ENCODE data around the gene PDCD6IP.
"Not testable (repeated sequence)": the region's sequence is repeated elsewhere in the genome, so short reads cannot be mapped to it uniquely, and the experiment has no call there.

The PDCD6IP gene

DNA sequence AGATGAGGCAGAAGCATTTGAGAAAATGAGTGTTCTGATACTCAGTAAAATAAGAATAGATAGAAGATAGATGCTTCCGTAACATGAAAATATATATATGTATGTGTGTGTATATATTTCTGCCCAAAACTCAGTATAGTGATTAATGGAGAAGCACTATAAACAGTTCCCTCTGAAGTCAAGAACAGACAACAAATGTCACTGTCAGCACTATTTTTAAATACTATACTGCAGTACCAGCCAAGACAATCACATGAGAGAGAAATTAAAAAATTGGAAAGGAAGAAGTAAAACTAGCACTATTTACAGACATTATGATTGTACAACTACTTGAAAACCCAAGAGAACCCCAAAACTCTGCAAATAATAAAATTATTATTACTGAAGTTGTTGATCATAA is 59.3 kb downstream of the PDCD6IP start:
- not testable (repeated sequence) for DNase-seq

DNA sequence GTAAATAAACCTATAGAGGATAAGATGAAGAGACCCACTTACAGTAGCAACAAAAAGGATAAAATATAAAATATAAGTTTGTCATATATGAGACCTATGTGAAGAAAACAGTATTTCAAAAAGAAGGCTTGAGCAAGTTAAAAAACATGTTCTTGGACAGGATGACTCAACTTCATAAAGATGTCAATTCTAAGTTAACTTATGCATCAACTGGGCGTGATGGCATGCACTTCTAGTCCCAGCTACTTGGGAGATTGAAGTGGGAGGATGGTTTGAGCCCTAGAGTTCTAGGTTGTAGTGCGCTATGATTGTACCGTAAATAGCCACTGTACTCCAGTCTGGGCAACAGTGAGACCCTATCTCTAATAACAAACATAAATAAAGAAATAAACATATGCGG is 59.7 kb downstream of the PDCD6IP start:
- DNase-seq = no peak

DNA sequence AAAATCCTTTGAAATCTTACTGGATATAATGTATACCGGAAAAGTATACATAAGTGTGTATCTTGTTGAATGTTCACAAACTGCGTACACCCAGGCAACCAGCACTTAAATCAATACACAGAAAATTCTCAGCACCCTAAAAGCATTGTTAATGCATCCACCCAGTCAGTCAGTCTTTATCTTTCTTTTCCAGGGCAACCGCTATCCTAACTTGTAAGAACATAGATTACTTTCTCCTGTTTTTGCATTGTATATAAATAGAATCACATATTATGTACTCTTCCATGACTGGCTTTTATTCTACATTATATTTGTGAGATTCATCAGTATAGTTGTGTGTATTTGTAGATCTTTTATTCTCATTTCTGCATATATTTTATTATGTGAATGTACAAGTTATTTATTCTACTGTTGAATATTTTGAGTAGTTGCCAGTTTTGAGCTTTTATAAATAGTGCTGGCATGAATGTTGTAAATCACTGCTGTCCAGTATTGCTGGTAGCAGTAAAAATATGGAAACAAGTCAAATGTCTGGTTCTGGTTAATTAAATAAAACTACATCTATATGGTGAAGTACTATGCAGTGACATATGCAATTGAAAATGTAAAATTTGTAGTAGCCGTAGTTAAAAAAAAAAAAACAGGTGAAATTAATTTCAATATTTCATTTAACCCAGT is 62.1 kb downstream of the PDCD6IP start:
- no peak for DNase-seq

DNA sequence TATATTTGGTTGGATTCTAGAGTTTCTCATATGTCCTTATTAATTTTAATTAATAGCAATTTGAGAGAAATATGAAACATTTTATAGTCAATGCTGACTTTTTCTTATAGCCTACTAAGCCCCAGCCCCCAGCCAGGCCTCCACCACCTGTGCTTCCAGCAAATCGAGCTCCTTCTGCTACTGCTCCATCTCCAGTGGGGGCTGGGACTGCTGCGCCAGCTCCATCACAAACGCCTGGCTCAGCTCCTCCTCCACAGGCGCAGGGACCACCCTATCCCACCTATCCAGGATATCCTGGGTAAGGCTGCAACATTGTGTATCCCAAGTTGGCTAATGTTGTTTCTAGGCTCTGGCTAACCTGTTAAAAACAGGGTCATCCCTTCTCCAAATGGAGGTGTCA is 66.7 kb downstream of the PDCD6IP start:
- DNase-seq = no peak

DNA sequence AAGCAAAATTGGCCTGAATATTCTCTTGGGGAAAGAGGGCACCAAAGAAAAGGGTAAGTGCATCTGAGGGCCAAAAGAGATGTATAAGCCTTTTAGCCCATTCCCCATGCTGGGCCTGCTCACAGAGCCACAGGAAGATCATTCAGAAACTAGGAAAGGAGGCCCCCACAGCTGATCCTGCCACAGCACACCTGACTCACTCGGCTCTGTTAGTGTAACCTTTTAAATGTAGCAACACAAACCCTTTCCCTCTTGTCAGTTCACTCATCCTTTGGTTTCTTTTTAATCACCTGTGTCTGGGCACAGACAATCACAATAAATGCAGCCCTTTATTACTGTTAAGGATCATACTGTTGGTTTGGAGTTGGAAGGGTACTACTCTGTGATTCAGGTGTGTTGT is 69.9 kb downstream of the PDCD6IP start:
- no peak for DNase-seq

DNA sequence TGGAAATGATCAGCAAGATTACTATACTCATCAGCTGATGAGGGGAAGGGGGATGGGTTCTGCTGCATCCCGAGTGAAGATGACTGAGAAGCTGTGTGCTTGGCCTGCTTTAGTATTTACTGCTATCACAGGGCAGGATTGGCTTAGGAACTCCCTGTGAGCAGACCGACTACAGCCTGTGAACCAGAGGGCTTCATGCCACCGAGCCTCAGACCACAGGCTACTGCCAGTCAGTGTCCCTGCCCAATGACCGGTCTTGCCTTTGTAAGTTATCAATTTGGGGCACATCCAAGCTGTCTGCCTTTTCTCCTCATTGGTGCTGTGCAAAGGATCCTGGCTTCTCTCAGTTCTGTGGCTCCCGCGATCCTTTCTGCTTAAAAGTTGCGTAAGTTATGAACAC is 71.5 kb downstream of the PDCD6IP start:
- DNase-seq = no peak

DNA sequence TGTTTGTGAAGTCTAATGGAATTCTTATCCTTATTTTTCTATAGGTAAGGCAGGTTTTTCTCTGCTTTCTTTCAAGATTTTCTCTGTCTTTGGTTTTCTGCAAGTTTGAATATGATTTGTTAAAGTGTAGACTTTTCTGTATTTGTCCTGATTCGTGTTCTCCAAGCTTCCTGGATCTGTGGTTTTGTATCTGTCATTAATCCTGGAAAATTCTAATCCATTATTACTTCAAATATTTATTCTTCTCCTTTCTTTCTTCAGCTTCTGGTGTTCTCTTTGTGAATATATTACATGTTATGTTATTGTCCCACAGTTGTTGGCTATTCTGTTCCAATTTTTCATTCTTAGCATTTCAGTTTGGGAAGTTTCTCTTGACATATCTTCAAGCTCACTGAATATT is 76.4 kb downstream of the PDCD6IP start:
- no peak for DNase-seq

DNA sequence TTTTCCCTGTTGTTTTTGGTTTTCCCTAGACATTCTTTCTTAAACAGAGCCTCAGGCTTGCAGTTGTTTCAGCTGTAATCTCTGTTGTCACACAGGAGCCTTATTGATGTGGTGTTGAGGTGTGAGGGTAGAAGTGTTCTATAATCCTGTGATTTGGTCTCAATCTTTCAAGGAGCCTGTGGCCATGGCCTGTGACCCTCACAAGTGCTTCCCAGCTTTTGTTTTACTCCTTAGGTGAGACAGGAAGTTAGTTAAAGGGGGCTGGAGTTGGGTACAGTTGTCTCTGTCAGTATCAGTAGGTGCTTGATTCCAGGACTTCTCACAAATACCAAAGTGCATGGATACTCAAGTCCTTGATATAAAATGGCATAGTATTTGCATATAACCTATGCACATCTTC is 77.2 kb downstream of the PDCD6IP start:
- no peak for DNase-seq

DNA sequence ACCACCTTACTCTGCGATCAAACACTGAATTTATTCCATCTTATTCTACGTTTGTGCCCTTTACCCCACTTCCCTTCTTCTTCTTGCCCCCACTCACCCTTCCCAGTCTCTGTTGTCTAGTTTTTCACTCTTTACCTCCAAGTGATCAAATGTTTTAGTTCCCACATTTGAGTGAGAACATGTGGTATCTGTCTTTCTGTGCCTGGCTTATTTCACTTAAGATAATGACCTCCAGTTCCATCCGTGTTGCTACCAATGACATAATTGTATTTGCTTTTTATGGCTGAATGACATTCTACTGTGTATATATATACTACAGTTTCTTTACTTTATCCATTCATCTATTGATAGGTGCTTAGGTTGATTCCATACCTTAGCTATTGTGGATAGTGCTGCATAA is 78.8 kb downstream of the PDCD6IP start:
- DNase-seq = no peak

DNA sequence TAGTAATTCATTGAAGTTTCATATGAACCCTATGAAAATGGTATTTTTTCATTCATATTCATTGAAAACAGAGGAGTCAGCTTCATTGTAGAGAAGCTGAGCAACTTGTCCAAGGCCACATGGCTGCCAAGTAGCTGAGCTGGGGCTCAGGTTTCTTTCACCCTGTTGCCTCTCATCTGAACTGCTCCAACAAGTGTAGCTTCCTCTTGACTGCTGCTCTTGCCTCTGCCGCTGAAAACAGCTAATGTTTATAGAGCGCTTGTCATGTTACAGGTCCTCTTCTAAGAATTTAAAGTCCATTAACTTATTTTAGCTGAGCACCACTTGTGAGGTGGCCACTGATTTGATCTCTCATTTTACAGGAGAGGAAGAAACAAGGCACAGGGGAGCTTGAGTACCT is 81.1 kb downstream of the PDCD6IP start:
- no peak for DNase-seq

DNA sequence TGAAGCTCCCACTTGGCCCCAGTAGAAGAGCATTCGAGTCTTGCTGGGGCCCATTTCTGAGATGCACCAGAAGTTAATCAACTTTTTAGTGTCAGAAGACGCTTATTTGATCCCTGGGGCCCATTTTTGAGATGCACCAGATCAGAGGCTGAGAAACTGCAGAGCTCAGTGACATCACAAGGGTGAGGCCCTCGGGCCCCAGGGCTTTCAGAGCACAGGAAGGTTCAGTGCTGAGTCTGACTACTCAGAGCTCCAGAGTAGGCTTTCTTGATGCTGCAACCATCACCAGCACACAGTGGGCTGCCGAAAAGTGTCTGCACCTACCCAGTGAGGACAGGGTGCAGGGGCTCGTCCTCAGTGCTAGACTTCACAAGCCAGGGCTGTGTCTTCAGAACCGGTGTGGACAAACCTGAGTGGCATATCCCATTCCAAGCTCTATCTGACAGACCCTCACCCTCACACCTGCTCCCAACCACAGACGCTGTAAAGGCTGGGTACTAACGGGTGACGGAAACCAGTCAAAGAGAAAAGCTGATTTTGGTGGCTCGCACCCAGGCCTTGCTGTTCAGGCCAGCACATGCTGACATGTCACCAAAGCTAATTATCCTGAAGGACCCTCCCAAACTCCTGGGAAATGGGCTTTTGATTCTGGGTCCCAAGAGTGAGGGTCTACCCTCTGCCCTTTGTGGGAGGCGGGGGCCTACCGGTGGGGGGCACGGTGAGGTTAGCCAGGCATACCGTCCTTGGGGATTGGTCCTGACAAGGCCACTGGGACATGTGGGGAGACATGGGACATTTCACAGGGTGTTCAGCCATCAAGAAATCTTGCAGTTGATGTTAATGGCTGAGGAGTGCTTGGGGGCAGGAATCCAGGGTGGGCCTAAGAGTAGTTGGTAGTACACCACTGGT is 83.0 kb downstream of the PDCD6IP start:
- DNase-seq = no peak

DNA sequence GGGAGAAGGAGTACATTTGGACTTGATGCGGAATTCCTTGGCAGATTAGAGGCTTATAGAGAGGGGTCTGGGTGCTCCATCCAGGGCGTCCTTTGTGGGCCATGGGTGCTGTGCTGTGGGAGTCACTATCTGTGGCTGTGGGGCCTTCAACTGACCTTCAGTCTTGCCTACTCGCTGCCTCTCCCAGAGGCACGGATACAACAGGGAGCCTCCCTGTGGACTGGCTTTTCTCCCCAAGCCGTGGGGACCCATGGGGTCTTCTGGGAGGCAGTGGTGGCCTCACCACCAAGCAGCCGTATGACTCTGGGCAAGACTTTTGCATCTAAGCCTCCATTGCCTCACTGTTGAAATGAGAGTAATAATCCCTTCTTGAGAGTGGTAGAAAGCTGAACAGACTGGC is 83.9 kb downstream of the PDCD6IP start:
- no peak for DNase-seq

DNA sequence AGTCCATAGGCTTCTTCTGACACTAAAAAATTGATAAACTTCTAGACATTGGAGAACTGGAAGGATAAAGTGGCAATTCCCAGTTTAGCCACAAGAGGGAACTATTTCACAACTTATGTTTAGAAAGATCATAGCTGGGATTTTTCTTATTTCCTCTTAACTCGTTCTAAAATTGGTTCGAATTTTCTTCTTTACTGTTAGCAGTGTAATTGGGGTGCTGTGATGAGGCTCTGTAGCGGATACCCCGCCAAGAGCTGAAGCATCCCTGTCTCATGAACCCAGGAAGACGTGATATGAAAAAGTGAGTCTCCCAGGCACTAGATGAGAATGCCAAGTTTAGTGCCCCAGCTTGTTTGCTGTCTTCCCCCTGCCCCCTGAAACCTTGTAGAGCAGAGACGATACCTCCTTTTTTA is 85.1 kb downstream of the PDCD6IP start:
- DNase-seq = peak; percentile 66

DNA sequence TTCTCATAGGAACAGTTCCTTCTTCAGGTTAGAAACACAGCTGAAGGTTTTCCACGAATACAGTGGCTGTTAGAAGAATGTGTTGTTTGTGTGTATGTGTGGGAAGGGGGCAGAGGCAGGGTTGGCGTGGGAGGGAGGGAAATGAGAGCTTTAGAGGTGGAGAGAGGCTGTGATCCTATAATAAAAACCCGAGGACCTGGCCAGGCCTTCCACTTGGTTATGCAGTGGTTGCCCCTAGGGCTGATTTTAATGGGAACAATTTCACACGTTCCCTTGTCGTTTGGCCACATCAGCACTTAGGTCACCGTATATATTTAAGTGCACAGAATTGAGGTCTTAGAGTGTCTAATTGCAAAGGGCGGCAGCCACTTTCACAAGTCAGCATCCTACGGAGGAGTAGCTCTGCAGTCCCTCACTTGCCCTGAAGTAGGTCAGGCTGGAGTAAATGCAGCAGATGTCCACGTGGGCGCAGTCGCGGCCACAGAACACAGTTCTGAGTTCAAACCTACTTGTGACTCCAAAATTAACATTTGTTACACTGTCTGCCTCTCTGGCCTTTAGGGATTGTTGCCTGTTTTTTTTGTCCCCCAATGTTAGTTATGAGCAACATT is 85.6 kb downstream of the PDCD6IP start:
- DNase-seq = peak; percentile 12

DNA sequence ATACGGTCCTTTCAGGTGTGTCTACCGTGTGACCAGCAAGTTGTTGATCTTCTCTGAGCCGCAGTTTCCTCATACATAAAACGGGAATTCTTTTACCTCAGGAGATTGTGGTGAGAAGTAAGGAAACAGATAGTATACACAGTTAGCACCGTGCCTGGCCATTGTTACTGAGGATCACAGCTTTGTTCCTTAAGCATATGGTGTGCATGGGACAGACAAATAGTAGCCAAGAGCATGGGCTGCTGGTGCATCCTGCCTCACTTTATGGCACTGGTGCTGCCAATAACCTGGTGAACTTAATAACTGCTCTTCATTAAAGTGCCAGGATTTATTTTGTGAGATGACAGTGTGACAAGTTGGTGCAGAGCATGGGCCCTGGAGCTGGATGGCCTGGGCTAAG is 86.3 kb downstream of the PDCD6IP start:
- no peak for DNase-seq

DNA sequence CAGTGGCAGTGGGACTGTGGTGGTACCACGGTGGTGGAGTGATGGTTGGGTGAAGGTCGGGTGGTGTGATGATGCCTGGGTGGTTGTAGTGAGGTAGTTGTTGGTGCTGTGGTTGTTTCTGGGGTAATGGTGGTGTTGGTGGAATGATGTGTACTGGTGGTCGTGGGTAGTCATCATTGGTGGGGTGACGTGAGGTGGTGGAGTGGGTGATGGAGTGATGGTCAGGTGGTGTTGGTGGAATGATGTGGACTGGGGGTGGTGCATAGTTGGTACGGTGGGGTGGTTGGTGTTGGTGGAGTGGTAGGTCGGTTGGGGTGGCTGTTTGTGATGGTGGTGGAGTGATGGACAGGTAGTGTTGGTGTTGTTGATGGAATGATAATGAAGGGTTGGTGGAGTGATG is 87.1 kb downstream of the PDCD6IP start:
- DNase-seq = no peak

DNA sequence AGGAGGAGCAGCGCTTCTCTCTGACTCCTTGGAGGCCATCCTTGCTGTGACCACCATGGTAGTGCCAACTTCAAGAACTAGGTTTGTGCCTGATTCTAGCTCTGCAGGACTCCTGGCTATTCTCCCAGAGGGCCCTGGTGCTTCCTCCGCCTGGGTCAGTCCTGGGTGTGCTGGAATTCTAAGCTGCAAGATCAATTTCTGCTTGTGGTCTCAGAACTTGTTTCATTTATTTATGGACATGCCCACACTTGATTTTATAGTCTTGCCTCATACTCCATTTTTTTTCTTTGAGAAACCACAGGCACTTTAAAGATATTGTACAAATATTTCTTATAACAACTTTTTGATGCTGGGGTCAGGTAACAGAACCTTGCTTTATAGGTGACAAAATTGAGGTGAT is 87.6 kb downstream of the PDCD6IP start:
- no peak for DNase-seq

DNA sequence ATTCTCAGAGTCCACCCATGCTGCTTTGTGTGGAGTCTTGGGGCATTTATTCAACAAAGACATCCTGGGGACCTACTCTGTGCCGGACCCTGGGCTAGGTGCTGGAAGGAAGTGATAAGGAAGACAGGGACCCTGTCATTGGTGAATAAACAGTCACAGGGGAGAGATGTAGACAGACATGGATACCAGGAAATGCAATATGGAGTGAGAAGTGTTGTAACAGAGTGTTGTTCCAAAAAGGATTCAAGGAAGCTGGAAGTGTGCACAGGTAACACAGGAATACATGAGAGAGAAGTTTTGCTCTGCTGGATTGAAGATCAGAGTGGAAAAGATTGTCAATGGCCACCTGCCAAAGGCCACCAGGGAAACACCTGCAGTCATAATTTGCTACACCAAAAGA is 89.0 kb downstream of the PDCD6IP start:
- DNase-seq = no peak

DNA sequence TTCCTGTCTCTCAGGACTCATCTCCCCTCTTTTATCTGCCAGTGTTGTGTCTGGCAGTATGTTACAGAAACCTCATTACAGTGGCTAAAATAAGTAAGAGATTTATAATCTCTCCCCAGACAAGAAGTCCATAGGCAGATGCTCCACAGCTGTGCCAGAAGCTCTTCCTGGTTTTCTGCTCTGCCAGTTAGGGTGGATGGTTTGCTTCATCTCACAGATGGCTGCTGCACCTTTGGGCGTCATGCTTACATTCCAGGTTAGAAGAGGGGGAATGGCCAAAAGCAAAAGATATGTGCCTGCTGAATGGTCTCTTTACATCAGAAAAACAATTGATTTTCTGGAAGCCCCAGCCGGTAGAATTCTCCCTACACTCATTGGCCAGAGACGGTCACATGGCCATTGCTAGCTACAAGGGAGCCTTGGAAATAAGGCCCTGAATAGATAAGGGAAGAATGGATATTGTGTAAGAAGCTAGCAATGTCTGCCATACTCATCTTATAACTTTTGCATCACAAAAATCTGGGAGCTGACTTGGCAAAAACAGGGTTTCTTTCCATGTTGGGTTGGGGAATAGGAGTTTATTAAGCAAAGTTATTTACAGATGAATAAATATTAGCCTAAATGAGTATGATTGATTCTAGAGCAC is 91.1 kb downstream of the PDCD6IP start:
- DNase-seq = no peak

DNA sequence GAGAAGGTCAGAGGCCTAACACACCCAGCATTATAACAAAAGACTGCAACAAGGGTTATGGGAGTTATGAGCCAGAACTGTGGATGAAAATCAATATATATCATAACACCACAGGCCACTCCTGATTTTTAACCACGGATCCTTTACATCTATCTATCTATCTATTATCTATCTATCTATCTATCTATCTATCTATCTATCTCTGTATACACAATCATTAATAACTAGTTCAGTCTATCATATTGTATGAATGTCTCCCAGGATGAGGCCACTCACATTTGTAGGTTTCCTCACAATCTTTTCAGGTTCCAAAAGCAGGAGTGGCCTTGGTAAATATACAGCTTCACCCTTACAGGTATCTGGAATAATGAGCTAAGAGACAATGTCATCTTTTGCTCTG is 94.2 kb downstream of the PDCD6IP start:
- no peak for DNase-seq

DNA sequence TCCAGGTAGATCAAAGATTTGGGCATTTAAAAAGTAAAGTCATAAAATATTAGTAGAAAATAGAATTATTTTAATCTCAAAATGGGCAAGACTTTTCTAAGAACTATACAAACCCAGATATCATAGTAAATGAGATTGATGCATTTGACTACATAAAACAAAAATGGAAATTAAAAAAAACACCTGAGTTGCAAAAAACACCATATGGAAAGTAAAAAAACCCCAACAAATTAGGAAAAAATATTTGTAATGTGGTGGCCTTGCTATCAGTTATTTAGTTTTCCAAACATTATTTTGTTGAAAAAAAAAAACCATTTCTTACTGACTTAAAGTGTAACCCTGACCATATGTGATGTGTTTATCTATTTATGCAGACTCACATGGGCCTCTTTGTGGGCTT is 97.2 kb downstream of the PDCD6IP start:
- DNase-seq = no peak

DNA sequence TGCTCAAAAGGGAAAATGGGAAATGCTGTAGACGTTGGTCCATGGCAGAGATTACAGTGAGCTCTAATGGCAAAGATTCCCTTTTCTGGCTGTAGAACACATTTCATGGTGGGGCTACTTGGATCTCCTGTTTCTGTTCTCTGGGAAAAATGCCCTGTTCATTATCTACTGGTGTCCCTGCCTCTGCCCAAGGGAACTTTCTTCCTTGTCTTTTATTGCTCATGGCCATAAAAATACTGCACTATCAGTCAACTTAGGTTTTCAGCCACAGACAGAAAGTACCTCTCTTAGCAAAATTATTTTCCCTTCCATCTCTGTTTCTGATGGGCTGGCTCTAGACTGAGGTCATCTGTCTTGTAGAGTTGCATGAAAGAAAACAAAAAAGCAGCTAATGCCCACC is 98.9 kb downstream of the PDCD6IP start:
- no peak for DNase-seq

DNA sequence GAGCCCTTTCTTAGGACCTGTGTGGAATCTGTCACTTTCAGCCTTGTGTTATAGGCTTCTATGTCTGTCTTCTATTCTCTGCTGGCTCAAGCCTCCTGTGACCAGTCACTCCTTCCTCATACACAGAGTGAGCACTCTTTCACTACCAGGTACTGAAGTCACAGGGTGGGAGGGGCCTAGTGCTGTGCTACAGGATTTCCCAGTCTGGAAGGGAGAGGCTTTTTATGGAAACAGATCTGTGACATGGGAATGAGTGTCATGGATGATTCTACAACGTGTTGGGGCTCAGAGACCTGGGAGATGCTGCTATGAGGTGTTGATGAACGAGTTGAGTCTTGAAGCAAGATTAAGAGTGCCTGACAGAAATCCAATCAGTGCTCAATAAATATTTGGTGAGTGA is 100.5 kb downstream of the PDCD6IP start:
- no peak for DNase-seq

DNA sequence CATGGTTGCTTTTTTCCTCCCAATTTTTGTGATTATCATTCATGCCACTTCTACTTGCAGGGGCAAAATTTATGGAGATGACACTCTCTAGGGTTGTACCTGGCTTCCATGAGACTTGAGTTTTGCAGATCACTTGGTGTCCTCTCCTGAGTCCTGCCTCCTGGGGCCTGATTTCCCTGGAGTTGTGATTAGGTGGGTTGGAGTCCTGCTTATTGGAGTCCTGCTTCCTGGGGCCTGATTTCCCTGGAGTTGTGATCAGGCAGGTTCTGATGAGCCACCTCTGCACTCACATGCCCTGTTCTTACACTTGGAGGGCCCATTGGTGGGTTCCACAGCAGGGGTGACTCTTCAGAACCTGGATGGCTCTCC is 102.0 kb downstream of the PDCD6IP start:
- no peak for DNase-seq

Data from NCI-H82 (cell line).